Endothelial cell (in vitro differentiated cells): ENCODE results near the gene DDX3X. TPM values are rescaled to one million over a fixed set of nuclear protein-coding genes. Genes with fewer than 3 reads are reported as not detected.

Source experiments
- DNase-seq: peaks from one replicate; pipeline ENCODE4 v3.0.0; 2021; ENCODE audit warnings: low spot score
- H3K27ac Mint-ChIP-seq: one replicate; pipeline ENCODE4 v1.8.0; 2021; ENCODE audit warnings: mixed read lengths, inconsistent platforms; ENCODE audit not compliant: unreplicated experiment
- H3K27me3 Mint-ChIP-seq: one replicate; pipeline ENCODE4 v1.8.0; 2021; ENCODE audit warnings: mild to moderate bottlenecking, moderate library complexity, mixed read lengths, inconsistent platforms; ENCODE audit not compliant: unreplicated experiment
- H3K36me3 Mint-ChIP-seq: one replicate; pipeline ENCODE4 v1.8.0; 2021; ENCODE audit warnings: mild to moderate bottlenecking, low read depth, mixed read lengths, inconsistent platforms; ENCODE audit not compliant: unreplicated experiment
- H3K4me1 Mint-ChIP-seq: one replicate; pipeline ENCODE4 v1.8.0; 2021; ENCODE audit warnings: mild to moderate bottlenecking, mixed read lengths, inconsistent platforms; ENCODE audit not compliant: unreplicated experiment
- H3K4me3 Mint-ChIP-seq: one replicate; pipeline ENCODE4 v1.8.0; 2021; ENCODE audit warnings: mild to moderate bottlenecking, mixed read lengths, inconsistent platforms; ENCODE audit not compliant: unreplicated experiment
- H3K9me3 Mint-ChIP-seq: one replicate; pipeline ENCODE4 v1.8.0; 2021; ENCODE audit warnings: mixed read lengths, inconsistent platforms; ENCODE audit not compliant: unreplicated experiment
- CTCF ChIP-seq: fragments of 200-600 bp; sonication (generic); IDR thresholded peaks from one replicate; pipeline ENCODE4 v1.5.0; 2021; ENCODE audit warnings: antibody characterized with exemption; ENCODE audit not compliant: unreplicated experiment
- total RNA-seq: library from RNA; stranded (reverse); fragmentation: NEBNext Ultra II Directional; extraction: Animal tissue kit (Norgen Biotek cat#: 25700); gene quantifications from one replicate; pipeline ENCODE4 v1.2.1, GENCODE V29; 2021; ENCODE audit not compliant: unreplicated experiment

DDX3X gene
- total RNA-seq, 1 donor from 2014 or later = 265 TPM

DNA sequence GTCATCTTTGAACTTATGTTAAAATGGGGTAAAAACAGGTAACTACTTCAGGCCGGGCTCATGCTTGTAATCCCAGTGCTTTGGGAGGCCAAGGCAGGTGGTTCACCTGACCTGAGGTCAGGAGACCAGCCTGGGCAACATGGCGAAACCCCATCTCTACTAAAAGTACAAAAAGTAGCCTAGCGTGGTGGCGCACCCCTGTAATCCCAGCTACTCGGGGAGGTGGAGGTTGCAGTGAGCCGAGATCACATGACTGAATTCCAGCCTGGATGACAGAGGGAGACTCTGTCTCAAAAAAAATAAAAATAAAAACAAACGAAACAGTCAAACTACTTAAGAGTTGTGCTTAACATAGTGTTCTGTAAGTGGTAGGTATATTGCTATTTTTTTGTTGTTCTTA is 2.5 kb downstream of the DDX3X start:
- Mint-ChIP-seq H3K4me1 (peaks cover 8% of the 10 kb centered on the region), H3K27me3 (peaks cover 21% of the 10 kb centered on the region), H3K4me3 (peak overlapping the region; percentile 97), H3K9me3 (no peaks in the 10 kb centered on the region), H3K27ac (no peak overlapping the region), H3K36me3 (peaks cover 27% of the 10 kb centered on the region)
- no peak for DNase-seq
- no peak for TF ChIP-seq CTCF

- peaks cover 27% of the 10 kb centered on the region for H3K36me3 Mint-ChIP-seq
- no peak overlapping the region for H3K27ac Mint-ChIP-seq
- no peaks in the 10 kb centered on the region for H3K9me3 Mint-ChIP-seq
- H3K4me1 Mint-ChIP-seq = peaks cover 7% of the 10 kb centered on the region
- peak overlapping the region; percentile 42 for H3K4me3 Mint-ChIP-seq
- no peak for TF ChIP-seq CTCF
- DNase-seq = no peak
- peaks cover 20% of the 10 kb centered on the region for H3K27me3 Mint-ChIP-seq
These were observed 3.2 kb downstream of the DDX3X start for GRCh38 chrX:41337140-41337539.

DNA sequence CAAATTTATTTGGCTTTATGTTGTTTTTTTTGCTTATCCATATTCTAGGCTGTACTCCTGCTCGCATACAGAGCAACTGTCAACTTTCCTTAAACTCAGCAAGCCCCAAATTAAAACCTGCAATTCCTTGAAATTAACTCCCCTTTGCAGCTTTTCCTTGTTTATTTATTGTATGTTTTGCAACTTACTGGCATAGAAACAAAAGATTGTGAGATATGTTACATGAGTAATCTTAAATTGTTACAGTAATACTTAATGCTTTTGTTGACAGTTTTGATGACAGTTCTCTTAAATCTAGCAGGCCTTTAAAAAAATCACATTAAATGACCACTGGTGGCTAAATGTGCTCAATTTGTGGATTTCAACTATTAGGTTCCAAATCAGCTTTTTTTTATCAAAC is 4.5 kb downstream of the DDX3X start:
- no peaks in the 10 kb centered on the region for H3K9me3 Mint-ChIP-seq
- peak overlapping the region; percentile 31 for H3K4me3 Mint-ChIP-seq
- no peak for TF ChIP-seq CTCF
- H3K27ac Mint-ChIP-seq = no peak overlapping the region
- peaks cover 3% of the 10 kb centered on the region for H3K4me1 Mint-ChIP-seq
- peaks cover 29% of the 10 kb centered on the region for H3K36me3 Mint-ChIP-seq
- H3K27me3 Mint-ChIP-seq = peaks cover 15% of the 10 kb centered on the region
- no peak for DNase-seq

GRCh38 chrX:41339148-41339547 is 5.2 kb downstream of the DDX3X start:
- no peak for DNase-seq
- Mint-ChIP-seq H3K4me1 (peaks cover 3% of the 10 kb centered on the region), H3K27me3 (peaks cover 8% of the 10 kb centered on the region), H3K27ac (no peak overlapping the region), H3K36me3 (peaks cover 27% of the 10 kb centered on the region), H3K4me3 (peak overlapping the region; percentile 37), H3K9me3 (no peaks in the 10 kb centered on the region)
- TF ChIP-seq CTCF = no peak

GRCh38 chrX:41344053-41344452 is 10.1 kb downstream of the DDX3X start:
- DNase-seq = no peak
- Mint-ChIP-seq H3K9me3 (no peaks in the 10 kb centered on the region), H3K4me1 (peaks cover 6% of the 10 kb centered on the region), H3K27me3 (no peaks in the 10 kb centered on the region), H3K27ac (no peak overlapping the region), H3K36me3 (peaks cover 29% of the 10 kb centered on the region), H3K4me3 (peak overlapping the region; percentile 82)
- TF ChIP-seq CTCF = no peak
